ENCODE results near the gene SOX12.

GRCh38 chr20:288956-289692 is 36.2 kb upstream of the SOX12 start:
- TF ChIP-seq, protein P1, sequence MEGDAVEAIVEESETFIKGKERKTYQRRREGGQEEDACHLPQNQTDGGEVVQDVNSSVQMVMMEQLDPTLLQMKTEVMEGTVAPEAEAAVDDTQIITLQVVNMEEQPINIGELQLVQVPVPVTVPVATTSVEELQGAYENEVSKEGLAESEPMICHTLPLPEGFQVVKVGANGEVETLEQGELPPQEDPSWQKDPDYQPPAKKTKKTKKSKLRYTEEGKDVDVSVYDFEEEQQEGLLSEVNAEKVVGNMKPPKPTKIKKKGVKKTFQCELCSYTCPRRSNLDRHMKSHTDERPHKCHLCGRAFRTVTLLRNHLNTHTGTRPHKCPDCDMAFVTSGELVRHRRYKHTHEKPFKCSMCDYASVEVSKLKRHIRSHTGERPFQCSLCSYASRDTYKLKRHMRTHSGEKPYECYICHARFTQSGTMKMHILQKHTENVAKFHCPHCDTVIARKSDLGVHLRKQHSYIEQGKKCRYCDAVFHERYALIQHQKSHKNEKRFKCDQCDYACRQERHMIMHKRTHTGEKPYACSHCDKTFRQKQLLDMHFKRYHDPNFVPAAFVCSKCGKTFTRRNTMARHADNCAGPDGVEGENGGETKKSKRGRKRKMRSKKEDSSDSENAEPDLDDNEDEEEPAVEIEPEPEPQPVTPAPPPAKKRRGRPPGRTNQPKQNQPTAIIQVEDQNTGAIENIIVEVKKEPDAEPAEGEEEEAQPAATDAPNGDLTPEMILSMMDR (optimal IDR thresholded peaks at IDR 0.05 in 1 of 3, IDR thresholded peaks at IDR 0.05 in 1 of 3, conservative IDR thresholded peaks at IDR 0.05 in 1 of 3; ENCODE audit: extremely low read depth in 1 of 3, insufficient read depth in 2 of 3, low read length in 3 of 3), result no peak
- TF ChIP-seq EZH2 (IDR thresholded peaks at IDR 0.05; ENCODE audit: low read length), result no peak
